GM18867 (cell line): ENCODE data around the gene RSBN1.
A peak's percentile ranks its signal among the peaks of the same experiment; 100 is the strongest.

Experiments
- ATAC-seq: cut with Tn5 transposase; IDR thresholded peaks from one replicate; pipeline ENCODE4 v1.9.1; 2021; ENCODE audit warnings: mild to moderate bottlenecking, moderate library complexity; ENCODE audit not compliant: unreplicated experiment

RSBN1 gene

DNA sequence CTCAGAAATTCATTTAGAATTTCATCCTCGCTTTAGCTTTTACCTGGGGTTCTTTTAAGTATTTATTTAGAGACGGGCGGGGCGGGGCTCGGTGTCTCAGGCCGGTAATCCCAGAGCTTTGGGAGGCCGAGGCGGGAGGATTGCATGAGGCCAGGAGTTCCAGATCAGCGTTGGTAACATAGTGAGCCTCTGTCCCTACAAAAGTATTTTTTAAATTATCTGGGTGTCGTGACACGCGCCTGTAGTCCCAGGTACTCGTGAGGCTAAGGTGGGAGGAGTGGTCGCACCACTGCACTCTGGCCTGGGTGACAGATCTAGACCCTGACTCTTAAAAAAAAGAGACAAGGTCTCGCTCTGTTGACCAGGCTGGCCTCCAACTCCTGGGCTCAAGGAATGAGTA is 942 bp upstream of the RSBN1 start:
- no peak for ATAC-seq

DNA sequence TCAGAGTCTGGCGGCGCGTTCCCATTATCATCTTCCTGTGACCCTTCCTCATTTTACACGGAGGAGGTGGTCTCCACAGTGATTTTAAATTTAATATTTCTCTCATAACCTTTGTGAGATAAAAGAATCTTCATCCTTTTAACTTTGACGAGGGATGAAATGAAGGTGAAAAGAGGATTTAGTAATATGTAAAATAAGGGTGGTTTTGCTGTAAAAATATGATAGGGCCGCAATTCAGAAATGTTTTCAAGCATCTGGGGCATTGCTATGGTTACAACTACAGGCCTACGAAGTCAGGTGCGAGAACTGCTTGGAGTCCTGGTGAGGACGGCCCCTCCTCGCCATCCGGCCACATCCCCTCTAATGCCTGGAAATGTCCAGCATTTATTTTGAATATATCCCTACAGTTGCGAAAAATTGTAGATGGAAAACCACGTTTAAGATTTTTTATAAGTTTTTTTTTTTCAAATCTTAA is 422 bp upstream of the RSBN1 start:
- ATAC-seq, result no peak

GRCh38 chr1:113811156-113811887 is 954 bp downstream of the RSBN1 start:
- ATAC-seq, result peak; percentile 3

DNA sequence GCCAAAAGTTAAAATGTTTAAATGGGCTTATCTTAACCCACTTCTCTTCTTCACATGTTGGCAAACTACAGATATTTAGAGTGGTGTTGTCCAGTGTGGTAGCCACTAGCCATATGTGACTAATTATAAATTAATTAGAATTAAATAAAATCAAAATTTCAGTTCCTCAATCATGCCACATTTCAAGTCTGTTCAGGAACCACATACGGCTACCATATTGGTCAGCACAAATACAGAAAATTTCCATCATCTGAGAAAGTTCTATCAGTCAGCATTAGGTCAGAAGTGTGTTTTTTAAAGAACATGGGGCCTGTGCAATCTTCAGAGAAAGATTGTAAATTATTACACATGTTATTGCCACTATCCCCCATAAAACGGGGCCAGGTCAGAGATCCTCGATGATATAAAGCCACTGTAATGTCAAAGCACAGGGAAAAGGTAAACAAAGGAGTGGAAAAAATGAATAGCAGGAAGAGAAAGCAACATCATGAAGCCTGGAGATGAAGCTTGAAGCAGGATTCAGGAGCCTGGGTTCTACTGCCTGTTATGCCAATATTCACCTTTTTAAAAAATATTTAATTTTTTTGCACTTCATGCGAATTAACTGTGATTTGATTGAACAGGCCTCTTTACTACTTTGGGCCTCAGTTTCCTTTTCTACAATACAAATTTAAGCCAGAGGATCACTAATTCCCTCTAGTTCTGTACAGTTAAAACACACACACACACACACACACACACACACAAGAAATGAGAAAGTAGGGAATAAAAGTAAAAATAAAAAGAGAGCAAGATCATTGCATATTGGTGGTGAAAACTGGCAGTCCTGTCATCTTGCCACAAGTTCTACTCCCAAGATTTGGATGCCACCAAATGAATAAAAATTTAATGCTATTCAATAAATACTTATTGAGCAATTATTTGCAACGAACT is 2.3 kb downstream of the RSBN1 start:
- no peak for ATAC-seq

- no peak for ATAC-seq
Observed at GRCh38 chr1:113808450-113809195, 3.7 kb downstream of the RSBN1 start.

DNA sequence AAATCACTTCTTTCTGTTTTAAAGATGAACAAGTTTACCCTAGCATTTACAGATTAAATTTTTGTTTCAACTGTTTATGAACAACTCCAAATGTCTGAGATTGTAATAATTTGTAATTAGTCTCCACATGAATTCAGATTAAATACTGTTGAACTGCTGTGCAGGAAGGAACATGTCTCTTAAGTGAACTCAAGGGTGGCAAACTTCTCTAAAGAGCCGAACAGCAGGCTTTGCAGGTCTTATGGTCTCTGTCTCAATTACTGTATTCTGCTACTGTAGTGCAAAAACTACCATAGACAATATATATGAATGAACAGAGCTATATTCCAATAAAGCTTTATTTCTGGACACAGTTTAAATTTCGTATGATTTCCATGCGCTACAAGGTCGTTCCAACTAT is 6.6 kb downstream of the RSBN1 start:
- no peak for ATAC-seq

DNA sequence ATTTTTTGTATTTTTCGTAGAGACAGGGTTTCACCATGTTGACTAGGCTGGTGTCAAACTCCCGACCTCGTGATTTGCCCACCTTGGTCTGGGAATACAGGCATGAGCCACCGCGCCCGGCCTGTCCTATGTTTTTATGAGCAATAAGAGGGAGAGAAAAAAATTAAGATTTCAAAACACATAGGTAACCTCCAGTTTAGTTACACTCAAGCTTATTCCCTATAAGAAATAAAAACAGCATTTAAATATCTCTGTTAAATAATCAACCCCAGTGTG is 7.1 kb downstream of the RSBN1 start:
- ATAC-seq, result no peak

DNA sequence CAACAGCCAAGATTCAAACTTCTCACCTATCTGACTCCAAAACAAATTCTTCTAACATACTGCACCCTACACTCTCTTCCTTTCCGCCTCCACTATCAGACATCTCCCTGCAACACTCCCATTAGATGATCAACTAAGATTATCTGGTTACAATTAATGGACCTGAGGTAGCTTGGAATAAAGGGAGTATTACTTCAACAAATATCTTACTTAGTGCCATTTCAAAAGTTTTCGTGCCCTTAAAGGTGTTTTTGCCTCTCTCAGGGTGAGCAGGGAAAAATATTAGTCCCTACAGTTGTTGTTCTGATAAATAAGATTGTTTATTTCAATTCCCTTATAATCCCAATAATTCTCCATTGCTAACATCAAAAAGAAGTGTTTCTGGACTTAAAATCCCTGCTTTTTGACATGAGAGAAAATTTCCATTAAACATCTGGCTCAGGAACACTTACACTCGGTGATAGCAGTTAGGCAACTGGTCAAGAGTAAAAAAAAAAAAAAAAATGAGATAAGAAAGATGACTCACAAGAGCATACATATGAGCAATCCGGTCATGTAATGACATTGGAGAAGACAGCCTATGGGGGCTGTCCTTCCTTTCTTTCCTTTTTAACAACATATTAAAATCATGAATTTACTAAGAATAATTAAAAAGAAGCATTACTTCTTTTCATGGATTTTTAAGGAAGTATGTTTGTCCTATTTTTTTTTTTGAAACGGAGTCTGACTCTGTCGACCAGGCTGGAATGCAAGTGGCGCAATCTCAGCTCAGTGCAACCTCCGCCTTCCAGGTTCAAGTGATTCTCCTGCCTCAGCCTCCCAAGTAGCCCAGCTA is 7.6 kb downstream of the RSBN1 start:
- ATAC-seq, result no peak

DNA sequence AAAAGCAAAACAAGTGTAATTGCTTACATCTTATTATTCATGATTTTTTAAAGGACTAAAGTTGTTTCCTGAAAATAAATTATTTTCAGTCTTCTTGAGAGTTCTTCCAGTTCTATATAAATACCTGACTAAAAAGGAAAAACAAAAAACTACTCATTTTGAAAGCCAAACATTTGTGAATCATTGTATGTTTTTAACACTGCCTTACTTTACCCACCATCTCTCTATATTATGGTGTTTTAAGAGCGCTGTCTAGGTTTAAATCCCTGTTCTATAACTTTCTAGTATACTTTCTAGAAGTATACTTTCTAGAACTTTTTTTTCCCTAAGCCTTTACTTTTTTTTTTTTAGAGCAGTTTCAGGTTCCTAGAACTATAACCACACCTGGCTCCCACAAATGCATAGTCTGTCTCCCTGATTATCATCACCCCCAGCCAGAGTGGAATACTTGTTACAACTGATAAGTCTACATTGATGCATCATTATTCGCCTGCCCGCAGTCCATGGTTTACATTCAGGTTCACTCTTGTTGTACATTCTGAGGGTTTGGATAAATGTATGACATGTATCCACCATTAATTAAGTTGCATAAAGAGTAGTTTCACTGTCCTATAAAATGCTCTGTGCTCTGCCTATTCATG is 9.8 kb downstream of the RSBN1 start:
- no peak for ATAC-seq

GRCh38 chr1:113800487-113800886 is 11.8 kb downstream of the RSBN1 start:
- ATAC-seq, result no peak

GRCh38 chr1:113797472-113797871 is 14.8 kb downstream of the RSBN1 start:
- no peak for ATAC-seq

- no peak for ATAC-seq
Observed at GRCh38 chr1:113793878-113794834, 18.1 kb downstream of the RSBN1 start.

- no peak for ATAC-seq
Observed at GRCh38 chr1:113792986-113793385, 19.3 kb downstream of the RSBN1 start.

- ATAC-seq, result no peak
Observed at GRCh38 chr1:113792471-113792870, 19.8 kb downstream of the RSBN1 start.

DNA sequence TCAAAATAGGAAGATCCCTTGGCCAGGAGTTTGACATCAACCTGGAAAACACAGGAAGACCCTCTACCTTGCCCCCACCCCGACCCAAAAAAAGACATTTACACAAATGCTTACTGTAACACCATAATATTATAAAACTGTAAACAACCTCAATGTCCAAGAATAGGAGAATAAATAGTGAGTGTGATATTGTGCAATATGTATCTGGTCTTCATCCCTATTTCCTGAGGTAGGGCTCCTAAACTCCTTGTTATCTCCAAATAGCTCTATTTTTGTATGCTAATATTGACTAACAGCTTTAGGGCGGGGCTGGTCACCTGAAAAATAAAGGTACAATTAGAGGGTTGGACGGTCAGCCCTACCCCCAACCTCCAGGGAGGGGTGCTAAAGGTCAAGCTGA is 23.5 kb downstream of the RSBN1 start:
- ATAC-seq, result no peak

DNA sequence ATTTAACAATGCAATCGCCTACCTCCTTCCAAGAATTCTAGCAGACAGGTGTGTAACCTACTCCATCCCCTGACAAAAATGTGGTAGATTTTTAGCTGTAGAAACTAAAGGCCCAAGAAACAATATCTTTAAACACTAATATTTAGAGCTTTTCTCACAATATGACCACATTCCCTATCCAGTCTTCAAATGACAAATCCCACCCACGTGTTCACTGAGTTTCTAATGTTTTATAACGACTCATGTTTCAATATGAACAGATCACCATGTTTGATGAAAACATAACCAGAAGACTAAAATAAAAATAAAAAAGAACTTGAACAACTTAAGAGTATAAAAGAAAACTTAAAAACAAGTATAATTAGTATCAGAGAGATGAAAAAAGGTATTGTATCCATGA is 24.6 kb downstream of the RSBN1 start:
- ATAC-seq, result no peak

DNA sequence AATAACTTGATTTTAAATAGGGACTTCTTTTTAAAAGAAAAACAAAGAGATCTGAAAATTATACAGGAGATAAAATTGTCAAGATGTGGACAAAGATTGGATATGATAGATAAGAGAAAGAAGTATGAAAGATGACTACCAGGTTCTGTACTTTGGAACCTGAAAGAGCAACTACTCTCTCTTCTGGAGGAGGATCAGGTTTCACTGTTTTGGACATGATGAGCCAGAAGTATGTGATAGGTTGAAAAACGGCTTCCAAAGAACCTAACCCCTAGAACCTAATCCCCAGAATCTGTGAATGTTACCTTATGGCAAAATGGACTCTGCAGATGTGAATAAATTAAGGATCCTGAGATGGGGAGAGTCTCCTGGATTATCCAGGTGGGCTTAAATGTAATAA is 26.2 kb downstream of the RSBN1 start:
- ATAC-seq, result no peak

- ATAC-seq, result peak; percentile 79
Observed at GRCh38 chr1:113784104-113784779, 28.0 kb downstream of the RSBN1 start.
